Measurements from ENCODE around the gene SCN2A. TPM values are rescaled to one million over a fixed set of nuclear protein-coding genes. Genes with fewer than 3 reads are reported as not detected.

SCN2A gene
- polyA plus RNA-seq, 2 of the 4 experiments (the other 2 are of a cell fraction) = 0.01 to 0.05 TPM

DNA sequence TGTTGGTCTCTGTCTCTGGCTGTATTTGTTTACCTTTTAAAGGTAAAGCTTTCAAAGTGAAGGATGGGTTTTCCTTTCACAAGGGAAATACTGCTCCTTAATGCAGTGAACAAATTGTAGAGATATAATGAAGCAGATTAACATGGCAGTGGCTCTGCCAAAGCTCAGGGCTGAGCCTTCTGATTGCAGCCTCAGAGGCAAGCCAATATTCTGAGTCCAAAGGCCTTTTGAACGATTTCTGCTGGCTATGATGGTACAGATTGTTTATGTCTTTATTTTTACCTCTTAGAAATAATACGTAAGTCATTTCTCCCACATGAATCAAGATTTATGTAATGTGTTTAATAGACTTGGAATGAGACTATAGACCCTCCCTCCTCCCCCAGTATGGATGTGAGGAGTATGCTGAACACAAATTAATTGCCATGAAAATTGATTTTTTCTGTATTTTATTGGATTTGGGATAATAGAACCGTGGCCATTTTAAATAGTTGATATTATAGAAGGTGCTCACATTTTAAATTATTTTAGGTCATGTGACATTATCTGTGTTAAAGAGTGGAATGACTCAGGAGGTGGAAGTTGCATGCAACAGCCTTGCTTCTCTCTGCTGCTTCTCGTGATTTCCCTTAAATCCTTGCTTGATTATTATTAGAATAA is 772 bp downstream of the SCN2A start:
- no peak overlapping the region for H3K27ac ChIP-seq
- WGBS (ENCODE audit: missing lambda C conversion rate) = 8% methylated on average over 4 of the region's 4 CpGs
- H3K4me2 ChIP-seq = no peak overlapping the region
- no peak overlapping the region for H3K4me3 ChIP-seq
- POLR2A ChIA-PET = no interaction called here
- no peak for ATAC-seq
- CTCF ChIA-PET = interaction anchor here (0.6 to 1.3 kb wide), 8 partner anchors 10 to 631 kb away, joined by 3 to 7 read pairs (median 3); no protein-coding TSS in a partner anchor
- FAIRE-seq = no peak
- no peak for TF ChIP-seq RCOR1 (IDR thresholded peaks at IDR 0.05; ENCODE audit: low read depth, low read length)
- TF ChIP-seq ESRRA (IDR thresholded peaks at IDR 0.05; ENCODE audit: borderline replicate concordance, low read length) = no peak
- no peak for TF ChIP-seq KDM1A (IDR thresholded peaks at IDR 0.05; ENCODE audit: low read depth)
- TF ChIP-seq SREBF2 (IDR thresholded peaks at IDR 0.05) = no peak
- TF ChIP-seq GATA3 (IDR thresholded peaks at IDR 0.05; ENCODE audit: borderline replicate concordance) = no peak
- TF ChIP-seq, protein P1, sequence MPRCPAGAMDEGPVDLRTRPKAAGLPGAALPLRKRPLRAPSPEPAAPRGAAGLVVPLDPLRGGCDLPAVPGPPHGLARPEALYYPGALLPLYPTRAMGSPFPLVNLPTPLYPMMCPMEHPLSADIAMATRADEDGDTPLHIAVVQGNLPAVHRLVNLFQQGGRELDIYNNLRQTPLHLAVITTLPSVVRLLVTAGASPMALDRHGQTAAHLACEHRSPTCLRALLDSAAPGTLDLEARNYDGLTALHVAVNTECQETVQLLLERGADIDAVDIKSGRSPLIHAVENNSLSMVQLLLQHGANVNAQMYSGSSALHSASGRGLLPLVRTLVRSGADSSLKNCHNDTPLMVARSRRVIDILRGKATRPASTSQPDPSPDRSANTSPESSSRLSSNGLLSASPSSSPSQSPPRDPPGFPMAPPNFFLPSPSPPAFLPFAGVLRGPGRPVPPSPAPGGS (IDR thresholded peaks at IDR 0.05) = no peak
- no peak for TF ChIP-seq TFCP2L1 (CRISPR knock-in tag; IDR thresholded peaks at IDR 0.05)
- no peak for TF ChIP-seq SMC3 (IDR thresholded peaks at IDR 0.05)
- TF ChIP-seq MAFK (IDR thresholded peaks at IDR 0.05; ENCODE audit: partially characterized antibody) = no peak
- TF ChIP-seq, protein P2, sequence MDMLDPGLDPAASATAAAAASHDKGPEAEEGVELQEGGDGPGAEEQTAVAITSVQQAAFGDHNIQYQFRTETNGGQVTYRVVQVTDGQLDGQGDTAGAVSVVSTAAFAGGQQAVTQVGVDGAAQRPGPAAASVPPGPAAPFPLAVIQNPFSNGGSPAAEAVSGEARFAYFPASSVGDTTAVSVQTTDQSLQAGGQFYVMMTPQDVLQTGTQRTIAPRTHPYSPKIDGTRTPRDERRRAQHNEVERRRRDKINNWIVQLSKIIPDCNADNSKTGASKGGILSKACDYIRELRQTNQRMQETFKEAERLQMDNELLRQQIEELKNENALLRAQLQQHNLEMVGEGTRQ (IDR thresholded peaks at IDR 0.05) = no peak
- TF ChIP-seq, protein P3, sequence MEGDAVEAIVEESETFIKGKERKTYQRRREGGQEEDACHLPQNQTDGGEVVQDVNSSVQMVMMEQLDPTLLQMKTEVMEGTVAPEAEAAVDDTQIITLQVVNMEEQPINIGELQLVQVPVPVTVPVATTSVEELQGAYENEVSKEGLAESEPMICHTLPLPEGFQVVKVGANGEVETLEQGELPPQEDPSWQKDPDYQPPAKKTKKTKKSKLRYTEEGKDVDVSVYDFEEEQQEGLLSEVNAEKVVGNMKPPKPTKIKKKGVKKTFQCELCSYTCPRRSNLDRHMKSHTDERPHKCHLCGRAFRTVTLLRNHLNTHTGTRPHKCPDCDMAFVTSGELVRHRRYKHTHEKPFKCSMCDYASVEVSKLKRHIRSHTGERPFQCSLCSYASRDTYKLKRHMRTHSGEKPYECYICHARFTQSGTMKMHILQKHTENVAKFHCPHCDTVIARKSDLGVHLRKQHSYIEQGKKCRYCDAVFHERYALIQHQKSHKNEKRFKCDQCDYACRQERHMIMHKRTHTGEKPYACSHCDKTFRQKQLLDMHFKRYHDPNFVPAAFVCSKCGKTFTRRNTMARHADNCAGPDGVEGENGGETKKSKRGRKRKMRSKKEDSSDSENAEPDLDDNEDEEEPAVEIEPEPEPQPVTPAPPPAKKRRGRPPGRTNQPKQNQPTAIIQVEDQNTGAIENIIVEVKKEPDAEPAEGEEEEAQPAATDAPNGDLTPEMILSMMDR (IDR thresholded peaks at IDR 0.05) = no peak
- TF ChIP-seq, protein P4, sequence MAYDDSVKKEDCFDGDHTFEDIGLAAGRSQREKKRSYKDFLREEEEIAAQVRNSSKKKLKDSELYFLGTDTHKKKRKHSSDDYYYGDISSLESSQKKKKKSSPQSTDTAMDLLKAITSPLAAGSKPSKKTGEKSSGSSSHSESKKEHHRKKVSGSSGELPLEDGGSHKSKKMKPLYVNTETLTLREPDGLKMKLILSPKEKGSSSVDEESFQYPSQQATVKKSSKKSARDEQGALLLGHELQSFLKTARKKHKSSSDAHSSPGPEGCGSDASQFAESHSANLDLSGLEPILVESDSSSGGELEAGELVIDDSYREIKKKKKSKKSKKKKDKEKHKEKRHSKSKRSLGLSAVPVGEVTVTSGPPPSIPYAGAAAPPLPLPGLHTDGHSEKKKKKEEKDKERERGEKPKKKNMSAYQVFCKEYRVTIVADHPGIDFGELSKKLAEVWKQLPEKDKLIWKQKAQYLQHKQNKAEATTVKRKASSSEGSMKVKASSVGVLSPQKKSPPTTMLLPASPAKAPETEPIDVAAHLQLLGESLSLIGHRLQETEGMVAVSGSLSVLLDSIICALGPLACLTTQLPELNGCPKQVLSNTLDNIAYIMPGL (CRISPR knock-in tag; IDR thresholded peaks at IDR 0.05; ENCODE audit: borderline replicate concordance) = no peak
- TF ChIP-seq MAZ (IDR thresholded peaks at IDR 0.05; ENCODE audit: borderline replicate concordance, low read depth, low read length) = no peak
- TF ChIP-seq CHD2 (IDR thresholded peaks at IDR 0.05; ENCODE audit: low read length, partially characterized antibody) = no peak
- TF ChIP-seq CHD4 (IDR thresholded peaks at IDR 0.05; ENCODE audit: borderline replicate concordance) = no peak
- no peak for TF ChIP-seq HOXB13 (CRISPR knock-in tag; IDR thresholded peaks at IDR 0.05; ENCODE audit: low read depth)
- TF ChIP-seq FOSL2 (IDR thresholded peaks at IDR 0.05) = no peak
- TF ChIP-seq FOSL2 (CRISPR knock-in tag; IDR thresholded peaks at IDR 0.05) = no peak
- no peak for TF ChIP-seq NFE2L2 (conservative IDR thresholded peaks at IDR 0.05; ENCODE audit: low read length)
- no peak for TF ChIP-seq RFX5 (IDR thresholded peaks at IDR 0.05)
- TF ChIP-seq EP300 (IDR thresholded peaks at IDR 0.05) = no peak
- no peaks in the 10 kb centered on the region for H3K4me1 ChIP-seq
- no peak for DNase-seq (ENCODE audit: low read depth in 1 of 2, low spot score in 1 of 2)
- H3K9me3 ChIP-seq = no peaks in the 10 kb centered on the region

DNA sequence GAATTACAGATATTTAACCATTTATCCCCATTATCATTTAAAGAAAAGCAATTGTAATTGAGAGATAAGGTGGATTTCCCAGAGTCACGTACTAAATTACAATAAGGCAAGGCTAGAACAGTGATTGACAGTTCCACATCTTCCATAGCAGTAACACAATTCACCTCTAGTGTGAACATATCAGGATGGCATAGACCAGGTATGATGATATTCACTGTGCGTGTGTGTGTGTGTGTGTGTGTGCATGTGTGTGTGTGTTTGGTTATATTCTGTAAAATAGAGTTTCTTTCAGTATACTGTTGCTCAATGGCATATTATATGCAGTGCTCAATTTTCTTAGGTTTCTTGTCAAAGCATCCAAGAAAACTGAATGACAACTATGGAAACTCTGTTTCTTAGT is 1.7 kb downstream of the SCN2A start:
- CTCF ChIA-PET = no interaction called here
- TF ChIP-seq, protein P5, sequence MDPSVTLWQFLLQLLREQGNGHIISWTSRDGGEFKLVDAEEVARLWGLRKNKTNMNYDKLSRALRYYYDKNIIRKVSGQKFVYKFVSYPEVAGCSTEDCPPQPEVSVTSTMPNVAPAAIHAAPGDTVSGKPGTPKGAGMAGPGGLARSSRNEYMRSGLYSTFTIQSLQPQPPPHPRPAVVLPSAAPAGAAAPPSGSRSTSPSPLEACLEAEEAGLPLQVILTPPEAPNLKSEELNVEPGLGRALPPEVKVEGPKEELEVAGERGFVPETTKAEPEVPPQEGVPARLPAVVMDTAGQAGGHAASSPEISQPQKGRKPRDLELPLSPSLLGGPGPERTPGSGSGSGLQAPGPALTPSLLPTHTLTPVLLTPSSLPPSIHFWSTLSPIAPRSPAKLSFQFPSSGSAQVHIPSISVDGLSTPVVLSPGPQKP (IDR thresholded peaks at IDR 0.05; ENCODE audit: low read depth, low read length) = no peak
- TF ChIP-seq RARB (CRISPR knock-in tag; IDR thresholded peaks at IDR 0.05) (no peak), PHF8 (IDR thresholded peaks at IDR 0.05; ENCODE audit: borderline replicate concordance, low read depth) (no peak), ZFP36 (IDR thresholded peaks at IDR 0.05; ENCODE audit: borderline replicate concordance, partially characterized antibody) (no peak), KDM5A (IDR thresholded peaks at IDR 0.05) (no peak), CBX8 (IDR thresholded peaks at IDR 0.05) (no peak), RFX5 (IDR thresholded peaks at IDR 0.05) (no peak), CBX2 (IDR thresholded peaks at IDR 0.05; ENCODE audit: borderline replicate concordance, low read depth) (no peak), ZC3H11A (IDR thresholded peaks at IDR 0.05) (no peak), NPAS2 (CRISPR knock-in tag; IDR thresholded peaks at IDR 0.05; ENCODE audit: borderline replicate concordance) (no peak)
- TF ChIP-seq, protein P6, sequence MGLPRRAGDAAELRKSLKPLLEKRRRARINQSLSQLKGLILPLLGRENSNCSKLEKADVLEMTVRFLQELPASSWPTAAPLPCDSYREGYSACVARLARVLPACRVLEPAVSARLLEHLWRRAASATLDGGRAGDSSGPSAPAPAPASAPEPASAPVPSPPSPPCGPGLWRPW (IDR thresholded peaks at IDR 0.05) = no peak
- TF ChIP-seq, protein P1 (IDR thresholded peaks at IDR 0.05) = no peak

More for the DNA sequence above, 1.7 kb downstream of the SCN2A start:
- no peaks in the 10 kb centered on the region for H3K9me3 ChIP-seq
- no peak for DNase-seq (ENCODE audit: low read depth in 1 of 2, low spot score in 1 of 2)
- no peak overlapping the region for H3K4me3 ChIP-seq
- H3K4me1 ChIP-seq = no peaks in the 10 kb centered on the region
- POLR2A ChIA-PET = no interaction called here
- H3K27ac ChIP-seq = no peak overlapping the region
- no peak for ATAC-seq
- FAIRE-seq = no peak
- no peak overlapping the region for H3K4me2 ChIP-seq
- 29% methylated on average over 2 of the region's 2 CpGs for WGBS (ENCODE audit: missing lambda C conversion rate)

All from A549 (cell line).